Stomach (tissue), 9 donors: ENCODE measurements around the gene XXYLT1. TPM values are rescaled to one million over a fixed set of nuclear protein-coding genes. Genes with fewer than 3 reads are reported as not detected.

ENCODE experiments used
- DNase-seq, 2 donors: peaks; one replicate each; pipeline versions ENCODE4 v3.0.0 to v3.0.0-alpha.2; 2013 to 2019
- H3K27ac ChIP-seq, 5 donors: fragments of 200-600 bp in 4 of 5; sonication (generic) in 4 of 5; one replicate each; pipeline ENCODE4 v1.5.1; 2013 to 2019; ENCODE audit warnings: mild to moderate bottlenecking in 1 of 5, moderate library complexity in 1 of 5
- H3K27me3 ChIP-seq, 3 donors: fragments of 200-600 bp; sonication (generic); one replicate each; pipeline ENCODE4 v1.5.1; 2017 to 2019; ENCODE audit warnings: mixed run types in 1 of 3
- H3K36me3 ChIP-seq, 4 donors: fragments of 200-600 bp; sonication (generic); 1 replicate in 3 of 4; 2 replicates in 1 of 4; pipeline ENCODE4 v1.5.1; 2016 to 2019
- H3K4me1 ChIP-seq, 4 donors: fragments of 200-600 bp; sonication (generic); one replicate each; pipeline ENCODE4 v1.5.1; 2016 to 2019
- H3K4me3 ChIP-seq, 4 donors: fragments of 200-600 bp; sonication (generic) in 3 of 4; one replicate each; pipeline ENCODE4 v1.5.1; 2016 to 2019; ENCODE audit warnings: mild to moderate bottlenecking in 1 of 4
- H3K9me3 ChIP-seq, 4 donors: fragments of 200-600 bp; sonication (generic); one replicate each; pipeline ENCODE4 v1.5.1; 2016 to 2019
- CTCF ChIP-seq, 7 experiments: fragments of 450-650 bp in 4 of 7; fragments of 200-600 bp in 3 of 7; sonication (generic) in 3 of 7; IDR thresholded peaks; one replicate each; pipeline ENCODE4 v1.5.1; 2016 to 2019; ENCODE audit warnings: antibody characterized with exemption in 7 of 7, control low read depth in 2 of 7, mild to moderate bottlenecking in 1 of 7
- EP300 ChIP-seq: sonication (generic); formaldehyde crosslinking; IDR thresholded peaks from one replicate; pipeline ENCODE4 v1.6.1; 2017; ENCODE audit warnings: antibody characterized with exemption
- POLR2A ChIP-seq, 4 donors: fragments of 450-650 bp; IDR thresholded peaks; one replicate each; pipeline ENCODE4 v1.6.1; 2016; ENCODE audit warnings: antibody characterized with exemption in 4 of 4, control low read depth in 2 of 4, mild to moderate bottlenecking in 1 of 4, moderate library complexity in 1 of 4
- POLR2AphosphoS5 ChIP-seq, 3 donors: sonication (generic); formaldehyde crosslinking; IDR thresholded peaks; one replicate each; pipeline ENCODE4 v1.6.1; 2016; ENCODE audit warnings: antibody characterized with exemption in 3 of 3
- whole genome bisulfite sequencing, 5 donors: extraction: QIAGEN DNeasy Blood & Tissue Kit in 3 of 5; methylation state at CpG; one replicate each; pipeline versions ENCODE4 v1.1.5 to v1.1.7; 2013 to 2018; 5-methylcytosine and 5-hydroxymethylcytosine counted together
- intact Hi-C: fragments of 100-400 bp; cut with DNase I; formaldehyde crosslinking; loops from one replicate; pipeline ENCODE4 v1.15.1; 2023; ENCODE audit warnings: low total_unique reads
- polyA plus RNA-seq, 3 donors: library from polyadenylated mRNA; stranded (reverse); fragments of 200-250 nt; gene quantifications; one replicate each; pipeline ENCODE4 v1.2.3, GENCODE V29; 2013
- total RNA-seq, 5 donors: library from RNA; depleted of rRNA; stranded (reverse); fragments of >200 nt; gene quantifications; one replicate each; pipeline versions ENCODE4 v1.1.0 to v1.2.3, GENCODE V29; 2014 to 2016
- donor health status: healthy with polysubstance abuse.
- donor health status: Bipolar disorder and iron deficiency.
- donor health status: healthy.

The XXYLT1 gene
- total and polyA plus RNA-seq, 8 donors, result 2.1 to 41.5 (median 11.4) TPM; not detected in 1

- no peaks in the 10 kb centered on the region for H3K4me1 ChIP-seq
- no peaks in the 10 kb centered on the region for H3K27me3 ChIP-seq
- intact Hi-C loops, result no loop called here
- no peaks in the 10 kb centered on the region for H3K36me3 ChIP-seq
- TF ChIP-seq POLR2A (IDR thresholded peaks at IDR 0.05) (no peak), POLR2AphosphoS5 (IDR thresholded peaks at IDR 0.05) (no peak), CTCF (IDR thresholded peaks at IDR 0.05) (no peak), EP300 (no peak)
- peak in 1 of 2 donors; percentile 21 for DNase-seq
- no peaks in the 10 kb centered on the region for H3K9me3 ChIP-seq
- no peak overlapping the region for H3K4me3 ChIP-seq
- 75 to 89% (median 83%) methylated on average over 11 to 17 of the region's 17 CpGs for WGBS, 5 donors
- H3K27ac ChIP-seq, result no peak overlapping the region
Measured at GRCh38 chr3:195045481-195046210, 225.3 kb downstream of the XXYLT1 start.

DNA sequence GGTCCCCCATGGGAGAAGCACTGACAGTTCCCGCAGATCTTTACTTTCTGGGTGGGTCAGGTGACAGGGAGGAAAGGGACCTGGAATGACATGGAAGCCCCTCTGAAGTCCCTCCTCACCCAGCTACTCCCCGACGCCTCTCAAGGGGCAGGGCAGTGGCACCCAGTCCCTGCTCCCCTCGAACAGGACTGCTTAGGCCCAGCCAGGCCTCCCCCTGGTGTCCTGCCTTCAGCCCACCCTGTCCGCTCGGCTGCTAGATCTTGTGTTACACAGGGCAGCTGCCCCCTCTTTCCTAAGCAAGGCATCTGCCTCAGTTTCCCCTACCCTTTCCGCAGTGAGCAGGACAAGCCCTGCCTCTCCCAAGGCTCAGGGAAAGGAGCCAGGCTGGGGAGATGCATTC is 226.5 kb downstream of the XXYLT1 start:
- Histone ChIP-seq H3K36me3 (no peaks in the 10 kb centered on the region), H3K27me3 (no peaks in the 10 kb centered on the region), H3K9me3 (no peaks in the 10 kb centered on the region), H3K4me3 (no peak overlapping the region), H3K27ac (no peak overlapping the region), H3K4me1 (peaks cover 0 to 4% (median 0%) of the 10 kb centered on the region in 4 donors)
- intact Hi-C loops, result no loop called here
- TF ChIP-seq CTCF (IDR thresholded peaks at IDR 0.05) (no peak), EP300 (no peak), POLR2AphosphoS5 (IDR thresholded peaks at IDR 0.05) (no peak), POLR2A (IDR thresholded peaks at IDR 0.05) (no peak)
- DNase-seq, result peak in 1 of 2 donors; percentile 1
- WGBS, 5 donors, result 87 to 96% (median 94%) methylated on average over 7 of the region's 7 CpGs

GRCh38 chr3:195043607-195044339 is 227.2 kb downstream of the XXYLT1 start:
- H3K9me3 ChIP-seq, result no peaks in the 10 kb centered on the region
- no peak overlapping the region for H3K27ac ChIP-seq
- no peak overlapping the region for H3K4me3 ChIP-seq
- DNase-seq, result peak in 1 of 2 donors; percentile 15
- intact Hi-C loops, result no loop called here
- 74 to 84% (median 81%) methylated on average over 11 to 12 of the region's 12 CpGs for WGBS, 5 donors
- no peaks in the 10 kb centered on the region for H3K27me3 ChIP-seq
- no peaks in the 10 kb centered on the region for H3K36me3 ChIP-seq
- TF ChIP-seq POLR2AphosphoS5 (IDR thresholded peaks at IDR 0.05), result no peak
- peaks cover 0 to 4% (median 0%) of the 10 kb centered on the region in 4 donors for H3K4me1 ChIP-seq

DNA sequence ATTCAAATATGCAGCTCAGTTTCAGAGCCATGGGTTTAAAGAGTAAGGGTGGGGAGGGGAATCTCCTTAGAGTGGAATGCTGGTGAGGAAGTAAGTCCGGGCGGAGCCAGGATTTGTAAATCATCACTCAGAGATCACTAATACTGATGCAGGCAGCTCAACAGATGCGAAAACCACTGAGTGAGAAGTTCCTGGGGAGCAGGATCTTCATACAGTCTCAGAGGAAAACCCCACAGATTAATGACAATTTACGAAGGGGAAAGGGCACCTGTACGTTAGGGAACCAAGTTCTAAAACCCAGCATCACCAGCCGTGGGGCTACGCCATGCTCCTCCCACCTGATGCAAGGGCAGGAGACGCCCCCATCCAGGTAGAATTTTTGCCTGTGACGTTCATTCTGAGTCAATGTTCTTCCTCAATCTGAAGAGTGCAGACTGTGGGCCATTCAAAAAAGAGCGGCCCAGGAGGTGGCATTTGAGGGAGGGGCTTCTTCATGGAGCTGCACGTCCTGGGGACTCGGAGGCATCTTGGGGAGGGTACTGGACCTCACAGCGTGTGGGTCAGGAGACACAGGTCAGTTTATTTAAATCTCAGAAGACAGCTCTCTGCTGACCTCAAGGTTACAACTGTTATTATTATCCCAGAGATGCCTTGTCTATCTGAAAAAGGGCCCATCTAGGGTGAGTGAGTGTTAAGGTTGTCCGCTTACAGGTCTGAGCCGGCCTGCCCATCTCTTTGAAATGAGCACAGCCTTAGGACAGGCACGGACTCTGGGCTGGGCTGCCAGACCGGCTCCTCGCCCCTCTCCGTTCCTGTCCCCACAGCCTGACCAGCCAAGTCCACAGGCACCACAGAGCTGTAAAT is 228.0 kb downstream of the XXYLT1 start:
- no peak for TF ChIP-seq EP300
- WGBS, 5 donors, result 68 to 74% (median 71%) methylated on average over 18 to 19 of the region's 19 CpGs
- H3K27me3 ChIP-seq, result no peaks in the 10 kb centered on the region
- intact Hi-C loops, result no loop called here
- H3K4me1 ChIP-seq, result peaks cover 0 to 4% (median 0%) of the 10 kb centered on the region in 4 donors
- H3K9me3 ChIP-seq, result no peaks in the 10 kb centered on the region
- no peaks in the 10 kb centered on the region for H3K36me3 ChIP-seq
- H3K27ac ChIP-seq, result no peak overlapping the region
- no peak overlapping the region for H3K4me3 ChIP-seq
- peak in 1 of 2 donors; percentile 16 for DNase-seq
